Measurements from ENCODE around the gene HOXB9. TPM values are rescaled to one million over a fixed set of nuclear protein-coding genes. Genes with fewer than 3 reads are reported as not detected.
A peak's percentile ranks its signal among the peaks of the same experiment; 100 is the strongest.

The HOXB9 gene
- total RNA-seq, 1 donor from 2014 or later, result 0.11 TPM

GRCh38 chr17:48596735-48597527 is 29.2 kb downstream of the HOXB9 start:
- TF ChIP-seq EZH2 (IDR thresholded peaks at IDR 0.05; ENCODE audit: insufficient read depth, low read length) (peak; percentile 18), CTCF (IDR thresholded peaks at IDR 0.05; ENCODE audit: insufficient read depth, low read depth, low read length) (no peak)
- Histone ChIP-seq H3K4me2 (ENCODE audit: low read length) (peak overlapping the region; percentile 84), H2AFZ (ENCODE audit: low read depth, low read length) (peak overlapping the region; percentile 62), H3K9me3 (ENCODE audit: insufficient read depth, low read depth, low read length) (no peaks in the 10 kb centered on the region), H3K9ac (ENCODE audit: low read length) (peak overlapping the region; percentile 59), H3K36me3 (ENCODE audit: insufficient read depth, low read length) (no peaks in the 10 kb centered on the region), H4K20me1 (ENCODE audit: insufficient read depth, low read length) (peaks cover 24% of the 10 kb centered on the region), H3K27ac (ENCODE audit: low read depth, low read length) (no peak overlapping the region), H3K79me2 (ENCODE audit: insufficient read depth, low read length) (peaks cover 11% of the 10 kb centered on the region), H3K4me3 (ENCODE audit: insufficient read depth, low read depth, low read length) (peak overlapping the region; percentile 59), H3K4me1 (ENCODE audit: insufficient read depth, low read length) (peaks cover 18% of the 10 kb centered on the region), H3K27me3 (ENCODE audit: insufficient read depth, low read length) (peaks cover 88% of the 10 kb centered on the region)
- Mint-ChIP-seq H3K27me3 (ENCODE audit: low read depth, unreplicated experiment) (peaks cover 91% of the 10 kb centered on the region), H3K4me1 (ENCODE audit: low read depth, unreplicated experiment) (no peaks in the 10 kb centered on the region), H3K27ac (ENCODE audit: unreplicated experiment) (peak overlapping the region; percentile 66), H3K36me3 (ENCODE audit: low read depth, unreplicated experiment) (no peaks in the 10 kb centered on the region), H3K4me3 (ENCODE audit: unreplicated experiment) (no peak overlapping the region), H3K9me3 (ENCODE audit: unreplicated experiment) (peaks cover 46% of the 10 kb centered on the region)
- DNase-seq (ENCODE audit: low read depth) (no peak), FAIRE-seq (no peak)

- no peak overlapping the region for H3K4me3 Mint-ChIP-seq (ENCODE audit: unreplicated experiment)
- H3K4me1 Mint-ChIP-seq (ENCODE audit: low read depth, unreplicated experiment), result no peaks in the 10 kb centered on the region
- peaks cover 91% of the 10 kb centered on the region for H3K27me3 Mint-ChIP-seq (ENCODE audit: low read depth, unreplicated experiment)
- peaks cover 18% of the 10 kb centered on the region for H3K4me1 ChIP-seq (ENCODE audit: insufficient read depth, low read length)
- peak overlapping the region; percentile 62 for H2AFZ ChIP-seq (ENCODE audit: low read depth, low read length)
- H3K79me2 ChIP-seq (ENCODE audit: insufficient read depth, low read length), result peaks cover 18% of the 10 kb centered on the region
- H3K9me3 Mint-ChIP-seq (ENCODE audit: unreplicated experiment), result peaks cover 47% of the 10 kb centered on the region
- FAIRE-seq (no peak), DNase-seq (ENCODE audit: low read depth) (no peak)
- no peak overlapping the region for H3K27ac Mint-ChIP-seq (ENCODE audit: unreplicated experiment)
- H3K27me3 ChIP-seq (ENCODE audit: insufficient read depth, low read length), result peaks cover 81% of the 10 kb centered on the region
- H3K36me3 ChIP-seq (ENCODE audit: insufficient read depth, low read length), result no peaks in the 10 kb centered on the region
- H3K27ac ChIP-seq (ENCODE audit: low read depth, low read length), result no peak overlapping the region
- peaks cover 18% of the 10 kb centered on the region for H4K20me1 ChIP-seq (ENCODE audit: insufficient read depth, low read length)
- peak overlapping the region; percentile 59 for H3K9ac ChIP-seq (ENCODE audit: low read length)
- TF ChIP-seq EZH2 (IDR thresholded peaks at IDR 0.05; ENCODE audit: insufficient read depth, low read length) (peak; percentile 82), CTCF (IDR thresholded peaks at IDR 0.05; ENCODE audit: insufficient read depth, low read depth, low read length) (no peak)
- H3K4me3 ChIP-seq (ENCODE audit: insufficient read depth, low read depth, low read length), result peak overlapping the region; percentile 59
- H3K36me3 Mint-ChIP-seq (ENCODE audit: low read depth, unreplicated experiment), result no peaks in the 10 kb centered on the region
- H3K4me2 ChIP-seq (ENCODE audit: low read length), result peak overlapping the region; percentile 84
- H3K9me3 ChIP-seq (ENCODE audit: insufficient read depth, low read depth, low read length), result no peaks in the 10 kb centered on the region
Measured at GRCh38 chr17:48596000-48596734, 30.0 kb downstream of the HOXB9 start.

Data from astrocyte (in vitro differentiated cells and primary cell).